ENCODE data around the gene ZNF471. TPM values are rescaled to one million over a fixed set of nuclear protein-coding genes. Genes with fewer than 3 reads are reported as not detected.
A peak's percentile ranks its signal among the peaks of the same experiment; 100 is the strongest.

ZNF471 gene
- 2.0 TPM for total RNA-seq

DNA sequence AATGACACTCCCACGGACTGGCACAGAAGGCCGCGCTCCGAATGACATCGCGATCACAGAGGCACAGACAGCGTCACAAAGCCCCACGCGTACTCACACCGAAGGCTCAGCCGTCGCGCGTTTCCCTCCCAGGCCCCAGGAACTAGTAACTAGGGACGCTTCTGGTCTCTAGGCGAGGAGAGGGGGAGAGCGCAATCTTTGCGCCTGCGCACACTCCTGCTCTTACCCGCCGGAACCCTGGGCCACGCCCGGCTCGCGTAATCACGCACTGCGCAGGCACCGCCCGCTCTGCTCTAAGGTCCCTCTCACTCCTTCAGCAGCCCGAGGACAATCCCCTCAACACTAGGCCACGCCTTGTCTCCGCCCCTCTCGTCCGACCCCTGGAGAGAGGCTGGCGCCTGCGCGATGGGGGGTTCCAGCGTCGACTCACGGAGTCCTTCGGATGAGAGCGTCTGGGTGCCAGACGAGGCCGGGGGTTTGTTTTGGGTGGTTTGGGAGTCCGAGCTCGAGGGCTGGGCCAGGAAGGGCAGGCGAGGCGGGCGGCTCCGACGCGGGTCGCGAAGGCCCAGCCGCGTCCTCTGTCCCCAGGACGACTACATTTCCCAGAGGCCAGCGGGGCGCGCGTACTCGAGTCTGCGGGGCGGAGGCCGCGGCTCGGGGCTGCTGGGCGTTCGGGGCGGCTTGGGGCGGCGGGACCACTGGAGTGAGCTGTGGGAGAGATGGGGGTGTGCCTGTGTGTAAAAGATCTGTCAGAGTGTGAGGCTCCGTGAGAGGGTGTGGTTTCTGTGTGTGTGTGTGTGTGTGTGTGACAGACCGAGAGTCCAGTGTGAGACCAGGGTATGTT, at the start of gene ZNF471:
Gene ZNF471 (plus strand): TSS at position 410 of the 844 bp plus-strand sequence. CDS start 3,717 bp downstream, outside the sequence.
- ATAC-seq: peak; percentile 100

- no peak for ATAC-seq
Measured at GRCh38 chr19:56474308-56474707, 33.3 kb upstream of the ZNF471 start.

DNA sequence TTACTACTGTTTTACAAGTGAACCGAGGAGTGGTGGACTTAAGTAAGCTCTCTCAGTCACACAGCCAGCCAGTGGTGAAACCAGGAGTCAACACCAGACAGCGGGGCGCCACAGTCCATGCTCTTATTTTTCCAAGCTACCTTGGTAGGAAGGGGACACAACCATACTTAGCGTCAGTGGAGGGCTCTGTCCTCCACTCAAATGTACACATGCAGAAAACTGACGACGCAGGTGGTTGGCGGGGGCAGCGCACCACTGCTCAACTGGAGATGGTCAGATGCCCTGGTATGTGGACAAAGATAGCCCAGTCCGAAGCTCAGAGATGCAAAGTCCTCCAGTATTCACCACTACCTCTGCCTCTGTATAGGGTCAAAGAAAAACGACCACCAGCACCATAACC, 31.6 kb upstream of the ZNF471 start:
- ATAC-seq: no peak

DNA sequence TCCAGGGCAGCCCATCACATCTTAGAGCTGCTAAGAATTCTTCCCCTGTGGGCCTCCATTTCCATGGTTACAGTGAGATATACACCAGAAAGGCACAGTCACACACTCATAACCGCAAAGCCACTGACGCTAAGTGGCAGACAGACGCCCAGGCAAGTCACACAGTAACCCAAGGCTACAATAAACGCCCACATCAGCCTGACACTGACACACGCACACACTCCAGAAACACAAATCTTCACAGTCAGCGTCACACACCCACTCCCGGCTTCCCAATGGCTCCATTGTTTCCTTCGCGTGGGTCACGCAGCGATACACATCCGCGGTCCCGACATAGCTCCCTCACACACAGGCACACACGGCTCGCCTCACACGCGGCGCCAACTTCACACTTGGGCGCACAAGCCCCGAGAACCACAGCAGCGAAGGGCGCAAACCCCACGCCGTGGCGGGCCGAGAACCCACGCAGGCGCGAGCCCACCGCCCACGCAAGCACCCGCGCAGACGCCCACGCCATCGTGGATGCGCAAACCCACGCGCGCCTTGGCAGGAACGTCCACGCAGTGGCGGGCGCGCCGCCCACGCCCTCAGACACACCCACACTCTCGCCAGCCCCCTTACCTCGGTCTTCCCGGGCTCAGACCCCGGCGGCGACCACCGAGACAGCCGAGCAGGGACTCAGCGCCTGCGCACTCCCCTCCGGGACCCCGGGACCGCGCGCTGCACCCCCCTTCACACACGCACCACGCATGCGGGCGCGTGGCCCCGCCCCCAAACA, 30.8 kb upstream of the ZNF471 start, which contains the start of gene ZNF667:
Gene ZNF667 (minus strand): TSS at position 695 of the 778 bp plus-strand sequence. CDS start 14,975 bp downstream, outside the sequence.
- no peak for ATAC-seq

DNA sequence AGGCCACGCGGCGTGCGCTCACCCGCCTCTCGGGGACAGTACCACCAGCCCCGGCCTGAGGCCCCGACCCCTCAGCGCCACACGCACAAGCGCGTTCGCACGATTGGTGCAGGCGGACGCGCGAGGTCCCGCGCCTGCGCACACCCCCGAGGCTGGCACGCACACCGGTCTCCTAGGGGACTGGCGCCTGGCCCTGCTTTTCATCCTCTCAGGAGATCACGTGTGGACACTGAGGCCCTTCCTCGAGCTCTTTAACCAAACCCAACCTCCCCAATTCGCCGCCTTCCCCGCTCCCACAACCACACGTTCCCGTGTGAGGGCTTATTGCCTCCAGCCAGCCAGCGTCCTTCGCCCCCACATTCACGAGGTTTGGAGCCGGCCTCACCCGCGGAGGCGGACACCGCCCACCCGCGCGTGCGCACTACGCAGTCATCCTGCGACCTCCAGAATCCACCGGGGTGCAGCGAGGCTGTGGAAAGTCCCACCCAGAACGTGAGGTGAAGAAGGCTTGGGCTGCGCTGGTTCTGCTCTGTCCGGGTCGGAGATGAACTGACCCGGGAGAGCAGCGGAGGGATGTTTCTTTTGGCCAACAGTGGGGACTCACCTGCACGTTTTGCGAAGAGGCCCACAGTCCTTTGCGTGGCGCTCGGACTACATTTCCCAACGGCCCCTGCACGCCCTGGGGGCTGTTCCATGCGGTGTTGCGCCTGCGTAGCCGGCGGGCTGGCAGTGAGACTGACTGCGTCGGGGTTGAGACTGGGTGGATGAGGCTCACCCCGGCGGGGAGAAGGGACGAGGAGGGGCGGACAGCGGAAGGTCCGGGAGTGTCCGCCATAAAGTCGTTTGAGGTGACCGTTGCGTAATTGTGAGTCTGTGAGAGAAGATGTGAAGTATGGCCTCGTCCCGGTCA, 30.0 kb upstream of the ZNF471 start:
- ATAC-seq: peak; percentile 90

DNA sequence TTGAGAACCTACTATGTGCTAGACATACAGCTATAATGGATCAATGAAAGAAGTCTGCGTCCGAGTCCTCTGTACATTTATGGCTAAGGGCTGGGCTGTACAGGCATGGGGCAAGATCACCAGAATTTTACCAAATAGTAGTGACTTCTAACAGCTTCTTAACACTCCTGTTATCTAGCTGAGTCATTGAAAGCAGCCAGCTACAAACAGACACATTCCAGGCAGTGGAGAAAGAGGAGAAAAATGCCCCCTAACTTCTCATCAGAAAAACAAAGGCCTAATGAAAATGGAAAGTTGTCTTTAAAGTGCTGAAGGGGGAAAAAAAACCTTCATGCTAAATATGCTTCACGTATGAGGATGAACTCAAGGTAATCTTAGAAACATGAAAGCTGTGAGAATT, 16.3 kb upstream of the ZNF471 start:
- no peak for ATAC-seq

GRCh38 chr19:56504581-56504980, 3.1 kb upstream of the ZNF471 start:
- ATAC-seq: no peak

DNA sequence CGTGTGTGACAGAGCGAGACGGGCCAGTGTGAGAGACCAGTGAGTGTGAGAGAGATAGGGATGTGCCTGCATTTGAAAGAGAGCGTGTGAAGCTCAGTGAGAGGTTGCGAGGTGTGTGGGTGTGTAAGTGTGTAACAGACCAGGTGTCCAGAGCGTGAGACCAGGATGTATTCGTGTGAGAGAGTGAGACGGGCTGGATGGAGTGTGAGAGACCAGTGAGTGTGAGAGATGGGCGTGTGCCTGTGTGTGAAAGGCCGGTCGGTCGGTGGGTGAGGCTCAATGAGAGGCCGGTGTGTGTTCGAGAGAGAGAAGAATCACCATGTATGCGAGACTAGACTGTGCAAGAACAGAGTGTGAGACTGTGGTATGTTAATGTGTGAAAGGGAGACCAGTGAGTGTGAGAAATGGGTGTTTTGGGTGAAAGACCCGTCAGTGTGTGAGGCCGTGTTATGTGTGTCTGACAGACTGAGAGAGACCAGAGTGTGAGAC, 679 bp downstream of the ZNF471 start:
- ATAC-seq: peak; percentile 6

- ATAC-seq: no peak
Measured at GRCh38 chr19:56525214-56525860, 17.7 kb downstream of the ZNF471 start.

- ATAC-seq: no peak
Measured at GRCh38 chr19:56537442-56537841, 29.8 kb downstream of the ZNF471 start.

DNA sequence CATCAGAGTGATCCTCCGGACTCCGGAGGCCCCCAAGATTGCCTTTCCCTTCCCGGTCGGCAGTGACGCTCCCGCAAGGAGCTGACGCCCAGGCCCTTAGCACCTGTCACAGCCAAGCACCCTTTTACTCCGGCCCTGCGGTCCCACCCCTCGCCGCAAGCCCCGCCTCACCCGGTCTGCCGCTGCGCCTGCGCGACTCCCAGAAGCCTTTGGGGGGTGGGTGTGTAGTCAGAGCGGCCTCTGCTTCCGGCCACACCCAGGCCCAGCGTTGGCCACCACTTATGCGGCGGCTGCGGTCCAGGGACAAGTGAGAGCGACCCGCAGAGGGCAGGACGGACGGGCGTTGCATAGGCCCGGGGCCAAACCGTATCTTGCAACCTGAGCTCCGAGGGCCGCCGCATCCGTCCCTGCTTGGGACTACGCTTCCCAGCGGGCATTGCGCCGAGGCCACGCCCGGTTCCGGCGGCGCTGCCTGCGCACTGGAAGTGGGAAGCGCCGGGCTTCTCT, 30.7 kb downstream of the ZNF471 start:
- peak; percentile 97 for ATAC-seq

DNA sequence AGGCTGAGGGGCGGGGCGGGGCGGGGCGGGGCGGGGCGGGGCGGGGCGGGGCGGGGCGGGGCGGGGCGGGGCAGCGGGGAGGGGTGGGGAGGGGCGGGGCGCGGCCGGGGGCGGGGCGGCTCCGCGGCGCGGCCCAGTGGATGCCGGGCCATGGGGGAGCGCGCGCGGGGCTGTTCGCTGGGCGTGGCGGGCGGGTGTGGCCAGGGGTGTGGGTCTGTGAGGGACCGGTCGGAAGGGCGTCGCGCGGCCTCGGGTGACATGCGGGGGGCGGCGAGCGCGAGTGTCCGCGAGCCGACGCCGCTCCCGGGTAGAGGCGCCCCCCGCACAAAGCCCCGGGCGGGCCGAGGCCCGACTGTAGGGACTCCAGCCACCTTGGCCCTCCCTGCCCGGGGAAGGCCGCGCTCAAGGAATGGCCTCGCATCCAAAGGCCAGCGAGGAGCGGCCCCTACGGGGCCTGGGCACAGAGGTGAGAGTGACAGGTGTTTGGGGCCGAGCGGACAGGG, 31.2 kb downstream of the ZNF471 start, which contains the start of gene ZFP28:
Gene ZFP28 (plus strand): TSS at position 188 of the 503 bp plus-strand sequence. CDS start 71 bp downstream, at position 259.
- peak; percentile 85 for ATAC-seq

DNA sequence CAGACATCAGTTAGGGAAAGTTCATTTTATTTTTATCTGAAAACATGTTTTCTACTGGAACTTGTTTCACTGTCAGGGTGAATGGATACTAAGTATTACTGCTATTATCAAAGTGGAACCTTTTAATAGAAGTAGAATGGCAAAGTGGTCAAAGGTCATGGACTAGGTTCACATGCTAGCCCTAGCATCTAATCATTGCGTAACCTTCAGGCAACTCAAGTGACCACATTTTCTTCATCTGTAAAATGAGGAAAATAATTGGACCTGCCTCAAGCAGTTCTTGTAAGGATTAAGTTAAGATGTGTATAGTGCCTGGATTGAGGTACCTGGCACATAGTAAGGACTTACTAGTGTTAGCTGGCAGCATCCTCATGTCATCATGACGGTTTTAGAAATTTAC, 36.1 kb downstream of the ZNF471 start:
- ATAC-seq: no peak

DNA sequence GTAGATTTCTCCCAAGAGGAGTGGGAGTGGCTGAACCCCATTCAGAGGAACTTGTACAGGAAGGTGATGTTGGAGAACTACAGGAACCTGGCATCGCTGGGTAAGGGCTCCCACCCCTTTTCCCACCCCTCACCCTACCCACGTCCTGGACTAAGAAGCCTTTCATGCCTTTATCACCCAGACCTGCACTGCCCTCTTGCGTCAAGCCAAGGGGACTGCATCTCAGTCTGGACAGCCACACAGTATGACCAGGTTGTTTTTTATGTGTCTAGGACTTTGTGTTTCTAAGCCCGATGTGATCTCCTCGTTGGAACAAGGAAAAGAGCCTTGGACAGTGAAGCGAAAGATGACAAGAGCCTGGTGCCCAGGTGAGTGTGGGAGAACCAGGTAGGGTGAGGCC, 39.9 kb downstream of the ZNF471 start:
- ATAC-seq: no peak

- ATAC-seq: no peak
Measured at GRCh38 chr19:56554272-56554869, 46.7 kb downstream of the ZNF471 start.

DNA sequence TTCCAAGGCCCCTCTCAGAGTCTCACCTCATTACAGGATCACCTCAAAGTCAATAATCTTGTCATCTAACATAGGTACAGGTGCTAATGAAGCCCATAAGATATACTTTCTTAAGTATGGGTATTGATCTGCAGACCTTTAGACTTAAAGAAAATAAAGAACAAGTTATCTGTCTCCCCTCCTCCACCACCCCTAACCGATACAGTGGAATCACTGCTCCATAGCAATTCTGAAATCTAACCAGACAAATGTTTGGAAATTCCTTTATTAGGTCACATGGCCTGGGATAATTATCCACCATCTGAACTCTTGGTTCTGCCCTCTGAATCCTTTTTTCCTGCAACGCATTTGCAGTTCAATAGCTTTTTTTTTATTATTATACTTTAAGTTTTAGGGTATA, 55.1 kb downstream of the ZNF471 start:
- ATAC-seq: no peak

GRCh38 chr19:56566904-56567273, 59.2 kb downstream of the ZNF471 start:
- ATAC-seq: peak; percentile 42

- peak; percentile 99 for ATAC-seq
Measured at GRCh38 chr19:56567274-56568120, 59.8 kb downstream of the ZNF471 start, which contains the start of gene ZNF470. Gene ZNF470, plus strand, starts transcription at chr19:56567468. Its CDS starts 2,844 bp downstream, at chr19:56570312.

DNA sequence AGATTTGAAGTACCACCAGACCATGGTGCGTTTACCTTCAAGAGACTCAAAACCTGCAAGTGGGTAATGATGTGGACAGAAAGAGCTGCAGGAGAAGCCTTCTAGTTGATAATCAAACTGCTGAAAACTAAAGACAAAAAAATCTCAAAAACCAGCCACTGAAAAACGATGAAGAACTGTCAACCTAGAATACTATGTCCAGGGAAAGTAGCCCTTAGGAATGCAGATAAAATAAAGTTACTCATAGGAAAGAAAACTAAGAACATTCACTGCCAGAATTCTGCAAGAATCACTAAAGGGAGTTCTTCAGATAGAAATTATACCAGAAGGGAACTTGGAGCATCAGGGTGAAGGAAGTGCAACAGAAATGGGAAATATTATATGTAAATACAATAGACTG, 64.9 kb downstream of the ZNF471 start:
- no peak for ATAC-seq

DNA sequence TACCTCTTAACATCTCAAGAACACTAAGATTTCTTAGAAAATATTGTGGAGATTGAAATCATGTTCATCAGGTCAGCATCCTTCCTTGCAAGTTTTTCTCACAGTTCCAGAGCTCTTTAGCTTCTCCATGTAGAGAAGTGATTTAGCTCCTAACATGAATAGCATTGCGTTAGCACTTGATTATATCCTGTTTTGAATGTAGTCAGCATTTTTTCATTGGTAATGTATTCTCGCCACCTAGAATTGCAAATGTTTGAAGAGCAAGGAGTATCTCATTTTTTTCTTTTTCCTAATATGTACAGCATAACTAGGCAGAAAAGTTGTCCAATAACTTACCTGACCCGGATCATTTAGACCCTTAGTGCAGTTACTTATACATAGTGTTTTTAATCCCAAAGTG, 66.3 kb downstream of the ZNF471 start:
- ATAC-seq: no peak

Measured in esophagus mucosa (tissue), 1 donor.